Sigmoid colon (tissue), 4 donors: ENCODE results near the gene ZWILCH.

Experiments used
- CTCF ChIP-seq, 4 experiments: fragments of 450-650 bp in 3 of 4; fragments of 200-600 bp in 1 of 4; IDR thresholded peaks; one replicate each; pipeline ENCODE4 v1.5.1; 2016 to 2019; ENCODE audit warnings: antibody characterized with exemption in 4 of 4, mild to moderate bottlenecking in 3 of 4, moderate library complexity in 2 of 4
- EP300 ChIP-seq, 4 donors: sonication (generic); formaldehyde crosslinking; IDR thresholded peaks; one replicate each; pipeline ENCODE4 v1.6.1; 2017; ENCODE audit warnings: antibody characterized with exemption in 4 of 4
- POLR2A ChIP-seq, 2 donors: fragments of 450-650 bp; IDR thresholded peaks; one replicate each; pipeline ENCODE4 v1.6.1; 2016; ENCODE audit warnings: antibody characterized with exemption in 2 of 2, mild to moderate bottlenecking in 2 of 2, moderate library complexity in 2 of 2
- POLR2AphosphoS5 ChIP-seq, 4 donors: sonication (generic); formaldehyde crosslinking; IDR thresholded peaks; one replicate each; pipeline ENCODE4 v1.6.1; 2017; ENCODE audit warnings: antibody characterized with exemption in 4 of 4

GRCh38 chr15:66514586-66514985 lies 9.5 kb downstream of the ZWILCH start:
- TF ChIP-seq CTCF (IDR thresholded peaks at IDR 0.05) (no peak), EP300 (IDR thresholded peaks at IDR 0.05) (no peak), POLR2AphosphoS5 (IDR thresholded peaks at IDR 0.05) (no peak), POLR2A (IDR thresholded peaks at IDR 0.05) (no peak)
